GM10266 (cell line): ENCODE data around the gene ARRB2.

Experiments used
- DNase-seq: peaks from one replicate; pipeline ENCODE4 v3.0.0; 2012; ENCODE audit errors: extremely low spot score
- CTCF ChIP-seq: IDR thresholded peaks from 2 replicates; pipeline ENCODE4 v1.5.1; 2012; ENCODE audit warnings: mild to moderate bottlenecking, low read depth; ENCODE audit not compliant: control insufficient read depth, insufficient read depth; ENCODE audit errors: missing control alignments

Gene ARRB2

GRCh38 chr17:4721203-4722135 is 11.0 kb downstream of the ARRB2 start:
- TF ChIP-seq CTCF, result no peak
- DNase-seq, result no peak

DNA sequence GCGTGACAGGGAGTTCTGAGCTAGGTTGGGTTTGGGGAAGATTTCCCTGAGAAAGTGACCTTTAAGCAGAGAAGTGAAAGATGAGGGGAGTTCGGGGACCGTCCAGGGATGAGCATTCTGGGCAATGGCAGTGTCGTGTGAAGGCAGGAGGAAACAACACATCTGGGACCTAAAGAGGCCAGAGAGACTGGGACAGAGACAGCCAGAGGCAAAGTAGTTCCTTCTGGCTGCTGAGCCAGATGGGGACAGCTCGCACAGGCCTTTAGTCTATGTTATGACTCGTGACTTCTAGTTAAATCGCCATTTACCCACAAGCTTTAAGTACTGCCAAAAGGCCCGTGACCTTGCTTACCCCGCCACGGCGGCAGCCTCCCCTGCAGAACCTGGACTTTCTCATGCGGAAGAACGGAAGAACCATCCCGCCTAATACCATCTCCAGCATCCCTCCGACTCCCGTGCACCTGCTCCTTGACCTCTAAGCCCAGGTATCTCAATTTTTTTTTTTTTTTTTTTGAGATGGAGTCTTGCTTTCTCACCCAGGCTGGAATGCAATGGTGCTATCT is 12.3 kb downstream of the ARRB2 start:
- DNase-seq, result no peak
- no peak for TF ChIP-seq CTCF

DNA sequence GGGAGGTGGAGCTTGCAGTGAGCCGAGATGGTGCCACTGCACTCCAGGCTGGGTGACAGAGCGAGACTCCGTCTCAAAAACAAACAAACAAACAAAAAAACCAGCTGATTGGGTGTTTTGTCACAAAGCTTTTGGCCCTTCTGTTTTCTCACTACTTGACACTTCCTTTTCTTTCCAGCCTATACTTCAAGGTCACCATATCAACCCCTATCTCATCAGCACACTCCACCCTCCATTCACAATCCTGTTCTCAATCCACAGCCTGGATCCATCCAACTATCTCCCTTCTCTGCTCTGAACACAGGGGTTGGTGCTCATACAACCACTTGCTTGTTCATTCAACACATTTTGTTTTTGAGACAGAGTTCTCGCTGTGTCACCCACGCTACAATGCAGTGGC is 14.2 kb downstream of the ARRB2 start:
- TF ChIP-seq CTCF, result no peak
- DNase-seq, result no peak

DNA sequence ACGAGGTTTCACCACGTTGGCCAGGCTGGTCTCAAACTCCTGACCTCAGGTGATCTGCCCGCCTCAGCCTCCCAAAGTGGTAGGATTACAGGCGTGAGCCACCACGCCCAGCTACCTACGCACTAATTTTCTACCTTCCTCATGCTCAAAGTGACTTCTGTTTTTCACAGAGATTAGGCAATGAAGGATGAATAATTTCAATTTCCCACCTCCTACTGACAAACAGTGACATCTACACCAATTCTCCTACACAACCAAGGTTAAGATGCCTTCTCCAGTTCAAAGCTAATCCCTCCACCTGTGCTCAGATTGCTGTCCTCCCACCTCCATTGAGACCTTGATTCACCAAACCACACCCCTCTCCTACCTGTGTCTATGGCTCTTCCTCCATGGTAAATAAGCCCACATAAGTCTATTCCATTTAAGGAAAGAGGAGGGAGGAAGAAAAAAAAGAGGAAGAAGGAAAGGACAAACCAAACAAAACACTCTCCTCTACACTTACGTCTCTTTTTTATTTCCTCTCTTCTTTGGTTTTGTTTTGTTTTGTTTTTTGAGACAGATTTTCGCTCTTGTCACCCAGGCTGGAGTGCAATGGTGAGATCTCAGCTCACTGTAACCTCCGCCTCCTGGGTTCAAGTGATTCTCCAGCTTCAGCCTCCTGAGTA is 15.3 kb downstream of the ARRB2 start:
- no peak for DNase-seq
- no peak for TF ChIP-seq CTCF

GRCh38 chr17:4728124-4728523 is 17.7 kb downstream of the ARRB2 start:
- no peak for DNase-seq
- TF ChIP-seq CTCF, result no peak

GRCh38 chr17:4733073-4733531 is 22.7 kb downstream of the ARRB2 start:
- peak; percentile 75 for DNase-seq
- TF ChIP-seq CTCF, result peak; percentile 37
